HAP-1 (cell line): ENCODE data around the gene MISP.

Source experiments
- DNase-seq, 2 experiments: peaks; one replicate each; pipeline ENCODE4 v3.0.0-alpha.2; 2016 to 2020; ENCODE audit warnings: low spot score in 2 of 2
- H3K27me3 ChIP-seq: fragments of 250-450 bp; sonication (Bioruptor Pico); 2 replicates; pipeline ENCODE4 v1.5.1; 2020; ENCODE audit warnings: low read depth, mild to moderate bottlenecking, moderate library complexity
- H3K36me3 ChIP-seq: fragments of 250-450 bp; sonication (Bioruptor Pico); replicated peaks from 2 replicates; pipeline ENCODE4 v1.5.1; 2020; ENCODE audit warnings: mild to moderate bottlenecking
- H3K4me1 ChIP-seq: fragments of 250-450 bp; sonication (Bioruptor Pico); 2 replicates; pipeline ENCODE4 v1.5.1; 2020; ENCODE audit warnings: mild to moderate bottlenecking
- H3K4me3 ChIP-seq: fragments of 250-450 bp; sonication (Bioruptor Pico); 2 replicates; pipeline ENCODE4 v1.5.1; 2020; ENCODE audit warnings: mild to moderate bottlenecking, moderate library complexity
- H3K9me3 ChIP-seq: fragments of 250-450 bp; sonication (Bioruptor Pico); 2 replicates; pipeline ENCODE4 v1.5.1; 2020; ENCODE audit warnings: mild to moderate bottlenecking, moderate library complexity
- in situ Hi-C: fragments of 300-500 bp; cut with MboI; formaldehyde crosslinking; loops from 3 replicates; pipeline ENCODE4 v1.14.3; 2020; ENCODE audit warnings: low sequenced_read_pairs, inconsistent platforms, mixed read lengths

Gene MISP

GRCh38 chr19:810883-811489, 60.1 kb downstream of the MISP start:
- Histone ChIP-seq H3K9me3 (no peaks in the 10 kb centered on the region), H3K4me1 (no peaks in the 10 kb centered on the region), H3K27me3 (no peaks in the 10 kb centered on the region), H3K4me3 (no peak overlapping the region), H3K36me3 (peaks cover 76% of the 10 kb centered on the region)
- in situ Hi-C loops = no loop called here
- peak in 1 of 2 experiments; percentile 64 for DNase-seq

- Histone ChIP-seq H3K4me1 (no peaks in the 10 kb centered on the region), H3K4me3 (no peak overlapping the region), H3K36me3 (peaks cover 70% of the 10 kb centered on the region), H3K27me3 (no peaks in the 10 kb centered on the region), H3K9me3 (no peaks in the 10 kb centered on the region)
- in situ Hi-C loops = no loop called here
- DNase-seq = no peak
Measured at GRCh38 chr19:811506-812048, 60.7 kb downstream of the MISP start.

GRCh38 chr19:812049-812746, 61.3 kb downstream of the MISP start:
- no peak for DNase-seq
- in situ Hi-C loops = no loop called here
- no peak overlapping the region for H3K4me3 ChIP-seq
- no peaks in the 10 kb centered on the region for H3K9me3 ChIP-seq
- no peaks in the 10 kb centered on the region for H3K4me1 ChIP-seq
- no peaks in the 10 kb centered on the region for H3K27me3 ChIP-seq
- H3K36me3 ChIP-seq = peaks cover 64% of the 10 kb centered on the region

GRCh38 chr19:812747-813218, 61.9 kb downstream of the MISP start:
- Histone ChIP-seq H3K4me1 (no peaks in the 10 kb centered on the region), H3K36me3 (peaks cover 58% of the 10 kb centered on the region), H3K9me3 (no peaks in the 10 kb centered on the region), H3K4me3 (no peak overlapping the region), H3K27me3 (no peaks in the 10 kb centered on the region)
- DNase-seq = no peak
- in situ Hi-C loops = no loop called here

- Histone ChIP-seq H3K4me3 (no peak overlapping the region), H3K4me1 (no peaks in the 10 kb centered on the region), H3K27me3 (no peaks in the 10 kb centered on the region), H3K9me3 (no peaks in the 10 kb centered on the region), H3K36me3 (peaks cover 51% of the 10 kb centered on the region)
- in situ Hi-C loops = no loop called here
- DNase-seq = no peak
Measured at GRCh38 chr19:813219-814151, 62.6 kb downstream of the MISP start.
